ENCODE measurements around the gene FNDC3B.

DNA sequence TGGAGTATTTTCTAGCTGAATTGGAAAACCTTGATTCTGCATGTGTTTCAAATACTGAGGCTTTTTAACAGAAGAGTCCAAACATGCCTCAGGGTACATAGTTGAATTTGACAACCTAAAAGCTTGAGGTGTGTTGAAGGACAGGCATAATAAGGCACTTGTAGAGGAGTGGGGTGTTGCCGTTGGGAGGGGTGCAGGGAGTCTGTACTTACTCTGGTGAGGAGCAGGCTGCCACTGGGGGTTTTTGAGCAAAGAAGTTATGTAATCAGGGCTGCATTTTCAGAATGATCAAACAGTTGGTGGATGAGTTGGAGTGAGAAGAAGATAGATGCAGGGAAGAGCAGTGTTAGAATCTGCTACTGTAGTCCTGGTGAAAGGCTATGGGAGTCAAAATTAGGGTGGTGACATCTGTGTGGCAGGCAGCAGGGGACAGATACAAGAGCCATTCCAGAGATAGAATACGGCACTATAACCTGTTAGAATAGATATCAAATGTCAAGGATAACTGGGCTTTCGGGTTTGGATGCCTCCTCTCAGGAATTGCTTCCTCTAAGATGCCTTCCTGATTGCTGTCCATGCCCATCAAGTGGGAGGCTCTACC lies 247.3 kb downstream of the FNDC3B start:
- no peak for TF ChIP-seq CTCF (IDR thresholded peaks at IDR 0.05)
- no peak for TF ChIP-seq POLR2A (IDR thresholded peaks at IDR 0.05)
- TF ChIP-seq POLR2AphosphoS5 (IDR thresholded peaks at IDR 0.05; ENCODE audit: insufficient read depth in 1 of 2, low read depth in 1 of 2): no peak

Measured in vagina (tissue), 2 donors.